HEK293 (cell line): ENCODE results near the gene KPNA4.

Experiments used
- BCL11A ChIP-seq: fragments of 450-650 bp; formaldehyde crosslinking; IDR thresholded peaks from 2 replicates; pipeline ENCODE4 v1.5.1; 2016; ENCODE audit warnings: low read depth, missing biosample characterization, missing genetic modification characterization
- BCL11B ChIP-seq: fragments of 450-650 bp; formaldehyde crosslinking; IDR thresholded peaks from 2 replicates; pipeline ENCODE4 v1.5.1; 2016; ENCODE audit warnings: low read depth, missing biosample characterization, missing genetic modification characterization
- EGR2 ChIP-seq: fragments of 450-650 bp; formaldehyde crosslinking; IDR thresholded peaks from 2 replicates; pipeline ENCODE4 v1.5.1; 2016; ENCODE audit warnings: low read depth, missing biosample characterization, missing genetic modification characterization
- HOXC10 ChIP-seq: sonication (generic); formaldehyde crosslinking; IDR thresholded peaks from 2 replicates; pipeline ENCODE4 v1.8.1; 2023; ENCODE audit warnings: mild to moderate bottlenecking, missing genetic modification reagents
- KLF16 ChIP-seq: fragments of 450-650 bp; formaldehyde crosslinking; IDR thresholded peaks from 2 replicates; pipeline ENCODE4 v1.5.1; 2017; ENCODE audit warnings: missing biosample characterization, missing genetic modification characterization
- KLF7 ChIP-seq: fragments of 450-650 bp; formaldehyde crosslinking; IDR thresholded peaks from 2 replicates; pipeline ENCODE4 v1.5.1; 2016; ENCODE audit warnings: missing biosample characterization, missing genetic modification characterization, borderline replicate concordance
- KLF8 ChIP-seq: fragments of 450-650 bp; formaldehyde crosslinking; IDR thresholded peaks from 2 replicates; pipeline ENCODE4 v1.5.1; 2016; ENCODE audit warnings: missing biosample characterization, missing genetic modification characterization
- OVOL3 ChIP-seq: fragments of 450-650 bp; formaldehyde crosslinking; IDR thresholded peaks from 2 replicates; pipeline ENCODE4 v1.5.1; 2016; ENCODE audit warnings: missing biosample characterization, missing genetic modification characterization
- SP3 ChIP-seq: fragments of 450-650 bp; formaldehyde crosslinking; IDR thresholded peaks from 2 replicates; pipeline ENCODE4 v1.5.1; 2016; ENCODE audit warnings: missing biosample characterization, missing genetic modification characterization
- YY1 ChIP-seq: fragments of 450-650 bp; formaldehyde crosslinking; IDR thresholded peaks from 2 replicates; pipeline ENCODE4 v1.5.1; 2018; ENCODE audit warnings: missing biosample characterization, missing genetic modification characterization
- ZBTB21 ChIP-seq: fragments of 450-650 bp; formaldehyde crosslinking; IDR thresholded peaks from 2 replicates; pipeline ENCODE4 v1.5.1; 2017; ENCODE audit warnings: missing biosample characterization, missing genetic modification characterization
- ZBTB7A ChIP-seq: fragments of 450-650 bp; formaldehyde crosslinking; IDR thresholded peaks from 2 replicates; pipeline ENCODE4 v1.5.1; 2016; ENCODE audit warnings: low read depth, missing biosample characterization, missing genetic modification characterization
- ZEB2 ChIP-seq: fragments of 450-650 bp; formaldehyde crosslinking; IDR thresholded peaks from 2 replicates; pipeline ENCODE4 v1.5.1; 2016; ENCODE audit warnings: missing biosample characterization, missing genetic modification characterization
- ZNF112 ChIP-seq: fragments of 450-650 bp; formaldehyde crosslinking; IDR thresholded peaks from 2 replicates; pipeline ENCODE4 v1.5.0; 2017; ENCODE audit warnings: missing biosample characterization, missing genetic modification characterization
- ZNF174 ChIP-seq: fragments of 450-650 bp; formaldehyde crosslinking; IDR thresholded peaks from 2 replicates; pipeline ENCODE4 v1.5.0; 2017; ENCODE audit warnings: missing biosample characterization, mild to moderate bottlenecking, missing genetic modification characterization
- ZNF175 ChIP-seq: fragments of 450-650 bp; formaldehyde crosslinking; IDR thresholded peaks from 2 replicates; pipeline ENCODE4 v1.5.1; 2016; ENCODE audit warnings: missing biosample characterization, missing genetic modification characterization
- ZNF184 ChIP-seq: fragments of 450-650 bp; IDR thresholded peaks from 2 replicates; pipeline ENCODE4 v1.5.1; 2018; ENCODE audit warnings: missing biosample characterization, mild to moderate bottlenecking, missing genetic modification characterization
- ZNF266 ChIP-seq: fragments of 450-650 bp; formaldehyde crosslinking; IDR thresholded peaks from 2 replicates; pipeline ENCODE4 v1.5.1; 2016; ENCODE audit warnings: missing biosample characterization, missing genetic modification characterization, low read depth
- ZNF292 ChIP-seq: fragments of 450-650 bp; formaldehyde crosslinking; IDR thresholded peaks from 2 replicates; pipeline ENCODE4 v1.5.1; 2016; ENCODE audit warnings: low read depth, missing biosample characterization, missing genetic modification characterization, borderline replicate concordance
- ZNF341 ChIP-seq: fragments of 450-650 bp; formaldehyde crosslinking; IDR thresholded peaks from 2 replicates; pipeline ENCODE4; 2016; ENCODE audit warnings: low read depth, missing biosample characterization, missing genetic modification characterization
- ZNF37A ChIP-seq: fragments of 450-650 bp; IDR thresholded peaks from 2 replicates; pipeline ENCODE4 v1.5.1; 2018; ENCODE audit warnings: missing biosample characterization, missing genetic modification characterization
- ZNF423 ChIP-seq: fragments of 450-650 bp; formaldehyde crosslinking; IDR thresholded peaks from 2 replicates; pipeline ENCODE4 v1.5.1; 2016; ENCODE audit warnings: missing biosample characterization, missing genetic modification characterization
- ZNF558 ChIP-seq: fragments of 450-650 bp; formaldehyde crosslinking; IDR thresholded peaks from 2 replicates; pipeline ENCODE4 v1.5.1; 2016; ENCODE audit warnings: missing biosample characterization, missing genetic modification characterization
- ZNF560 ChIP-seq: fragments of 450-650 bp; formaldehyde crosslinking; IDR thresholded peaks from 2 replicates; pipeline ENCODE4 v1.5.1; 2017; ENCODE audit warnings: missing biosample characterization, missing genetic modification characterization, borderline replicate concordance
- ZNF600 ChIP-seq: fragments of 450-650 bp; formaldehyde crosslinking; IDR thresholded peaks from 2 replicates; pipeline ENCODE4 v1.5.1; 2016; ENCODE audit warnings: missing biosample characterization, missing genetic modification characterization
- ZNF623 ChIP-seq: fragments of 450-650 bp; formaldehyde crosslinking; IDR thresholded peaks from 2 replicates; pipeline ENCODE4 v1.5.1; 2016; ENCODE audit warnings: missing biosample characterization, missing genetic modification characterization
- ZNF658 ChIP-seq: fragments of 450-650 bp; formaldehyde crosslinking; IDR thresholded peaks from 2 replicates; pipeline ENCODE4; 2016; ENCODE audit warnings: missing biosample characterization, missing genetic modification characterization
- ZNF670 ChIP-seq: fragments of 450-650 bp; formaldehyde crosslinking; IDR thresholded peaks from 2 replicates; pipeline ENCODE4 v1.5.1; 2016; ENCODE audit warnings: missing biosample characterization, missing genetic modification characterization, low read depth
- ZNF707 ChIP-seq: fragments of 450-650 bp; formaldehyde crosslinking; IDR thresholded peaks from 2 replicates; pipeline ENCODE4 v1.5.1; 2016; ENCODE audit warnings: missing biosample characterization, missing genetic modification characterization
- ZNF76 ChIP-seq: fragments of 450-650 bp; formaldehyde crosslinking; IDR thresholded peaks from 2 replicates; pipeline ENCODE4; 2016; ENCODE audit warnings: low read depth, missing biosample characterization, missing genetic modification characterization, borderline replicate concordance
- TF ChIP-seq, protein P1 (sequence below): fragments of 450-650 bp; formaldehyde crosslinking; IDR thresholded peaks from 2 replicates; pipeline ENCODE4 v1.5.1; 2016; ENCODE audit warnings: missing biosample characterization, missing genetic modification characterization
- TF ChIP-seq, protein P2 (sequence below): fragments of 450-650 bp; formaldehyde crosslinking; optimal IDR thresholded peaks from 2 replicates; pipeline ENCODE3; 2016; ENCODE audit warnings: missing biosample characterization, mild to moderate bottlenecking, missing genetic modification characterization
- TF ChIP-seq, protein P3 (sequence below): fragments of 450-650 bp; formaldehyde crosslinking; IDR thresholded peaks from 2 replicates; pipeline ENCODE4 v1.5.1; 2017; ENCODE audit warnings: missing biosample characterization, missing genetic modification characterization
- TF ChIP-seq, protein P4 (sequence below): fragments of 450-650 bp; formaldehyde crosslinking; IDR thresholded peaks from 2 replicates; pipeline ENCODE4 v1.5.1; 2016; ENCODE audit warnings: missing biosample characterization, missing genetic modification characterization, low read depth
- TF ChIP-seq, protein P5 (sequence below): fragments of 450-650 bp; formaldehyde crosslinking; IDR thresholded peaks from 2 replicates; pipeline ENCODE4 v1.5.1; 2017; ENCODE audit warnings: missing biosample characterization, missing genetic modification characterization
- TF ChIP-seq, protein P6 (sequence below): fragments of 450-650 bp; formaldehyde crosslinking; IDR thresholded peaks from 2 replicates; pipeline ENCODE4 v1.5.1; 2016; ENCODE audit warnings: missing biosample characterization, missing genetic modification characterization

The KPNA4 gene

DNA sequence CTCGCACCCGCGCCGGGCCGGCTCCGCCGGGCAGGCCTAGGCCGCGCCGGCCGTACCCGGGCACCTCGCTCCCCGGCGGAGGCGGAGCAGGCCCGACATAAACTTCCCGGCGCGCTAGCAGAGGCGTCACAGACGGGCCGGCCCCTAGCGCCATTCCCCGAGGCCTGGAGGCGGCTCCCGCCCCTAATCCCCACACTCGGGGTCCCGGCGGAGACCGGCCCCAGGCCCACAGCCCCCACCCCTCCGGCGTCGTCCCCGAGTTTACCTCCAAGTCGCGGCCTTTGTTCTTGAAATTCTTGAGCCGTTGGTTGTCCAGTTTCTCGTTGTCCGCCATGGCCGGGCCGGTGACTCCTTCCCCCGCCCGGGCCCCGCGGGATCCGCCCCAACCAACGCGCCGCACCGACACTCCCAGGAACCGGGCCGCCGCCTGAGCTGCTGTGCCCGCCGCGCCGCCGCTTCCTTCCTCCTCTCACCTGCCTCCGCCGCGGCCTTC lies 376 bp downstream of the KPNA4 start (continued):
- peak; percentile 42 for TF ChIP-seq SP3 (tag by site-specific recombination)
- TF ChIP-seq, protein P1, sequence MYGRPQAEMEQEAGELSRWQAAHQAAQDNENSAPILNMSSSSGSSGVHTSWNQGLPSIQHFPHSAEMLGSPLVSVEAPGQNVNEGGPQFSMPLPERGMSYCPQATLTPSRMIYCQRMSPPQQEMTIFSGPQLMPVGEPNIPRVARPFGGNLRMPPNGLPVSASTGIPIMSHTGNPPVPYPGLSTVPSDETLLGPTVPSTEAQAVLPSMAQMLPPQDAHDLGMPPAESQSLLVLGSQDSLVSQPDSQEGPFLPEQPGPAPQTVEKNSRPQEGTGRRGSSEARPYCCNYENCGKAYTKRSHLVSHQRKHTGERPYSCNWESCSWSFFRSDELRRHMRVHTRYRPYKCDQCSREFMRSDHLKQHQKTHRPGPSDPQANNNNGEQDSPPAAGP = no peak
- TF ChIP-seq ZNF37A (tag by site-specific recombination) = no peak
- TF ChIP-seq BCL11A (tag by site-specific recombination) = no peak
- TF ChIP-seq ZNF76 (tag by site-specific recombination) = no peak
- peak; percentile 67 for TF ChIP-seq KLF8
- no peak for TF ChIP-seq ZEB2 (tag by site-specific recombination)
- TF ChIP-seq ZNF112 (tag by site-specific recombination) = no peak
- no peak for TF ChIP-seq ZNF560 (tag by site-specific recombination)
- TF ChIP-seq, protein P2, sequence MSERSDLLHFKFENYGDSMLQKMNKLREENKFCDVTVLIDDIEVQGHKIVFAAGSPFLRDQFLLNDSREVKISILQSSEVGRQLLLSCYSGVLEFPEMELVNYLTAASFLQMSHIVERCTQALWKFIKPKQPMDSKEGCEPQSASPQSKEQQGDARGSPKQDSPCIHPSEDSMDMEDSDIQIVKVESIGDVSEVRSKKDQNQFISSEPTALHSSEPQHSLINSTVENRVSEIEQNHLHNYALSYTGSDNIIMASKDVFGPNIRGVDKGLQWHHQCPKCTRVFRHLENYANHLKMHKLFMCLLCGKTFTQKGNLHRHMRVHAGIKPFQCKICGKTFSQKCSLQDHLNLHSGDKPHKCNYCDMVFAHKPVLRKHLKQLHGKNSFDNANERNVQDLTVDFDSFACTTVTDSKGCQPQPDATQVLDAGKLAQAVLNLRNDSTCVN (tag by site-specific recombination) = peak; percentile 59
- TF ChIP-seq ZNF184 (tag by site-specific recombination) = no peak
- TF ChIP-seq ZNF670 (tag by site-specific recombination) = no peak
- TF ChIP-seq OVOL3 (tag by site-specific recombination) = no peak
- TF ChIP-seq ZNF292 (tag by site-specific recombination) = no peak
- TF ChIP-seq, protein P3, sequence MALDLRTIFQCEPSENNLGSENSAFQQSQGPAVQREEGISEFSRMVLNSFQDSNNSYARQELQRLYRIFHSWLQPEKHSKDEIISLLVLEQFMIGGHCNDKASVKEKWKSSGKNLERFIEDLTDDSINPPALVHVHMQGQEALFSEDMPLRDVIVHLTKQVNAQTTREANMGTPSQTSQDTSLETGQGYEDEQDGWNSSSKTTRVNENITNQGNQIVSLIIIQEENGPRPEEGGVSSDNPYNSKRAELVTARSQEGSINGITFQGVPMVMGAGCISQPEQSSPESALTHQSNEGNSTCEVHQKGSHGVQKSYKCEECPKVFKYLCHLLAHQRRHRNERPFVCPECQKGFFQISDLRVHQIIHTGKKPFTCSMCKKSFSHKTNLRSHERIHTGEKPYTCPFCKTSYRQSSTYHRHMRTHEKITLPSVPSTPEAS (tag by site-specific recombination) = no peak
- TF ChIP-seq, protein P4, sequence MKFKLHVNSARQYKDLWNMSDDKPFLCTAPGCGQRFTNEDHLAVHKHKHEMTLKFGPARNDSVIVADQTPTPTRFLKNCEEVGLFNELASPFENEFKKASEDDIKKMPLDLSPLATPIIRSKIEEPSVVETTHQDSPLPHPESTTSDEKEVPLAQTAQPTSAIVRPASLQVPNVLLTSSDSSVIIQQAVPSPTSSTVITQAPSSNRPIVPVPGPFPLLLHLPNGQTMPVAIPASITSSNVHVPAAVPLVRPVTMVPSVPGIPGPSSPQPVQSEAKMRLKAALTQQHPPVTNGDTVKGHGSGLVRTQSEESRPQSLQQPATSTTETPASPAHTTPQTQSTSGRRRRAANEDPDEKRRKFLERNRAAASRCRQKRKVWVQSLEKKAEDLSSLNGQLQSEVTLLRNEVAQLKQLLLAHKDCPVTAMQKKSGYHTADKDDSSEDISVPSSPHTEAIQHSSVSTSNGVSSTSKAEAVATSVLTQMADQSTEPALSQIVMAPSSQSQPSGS (tag by site-specific recombination) = no peak
- TF ChIP-seq ZNF600 (tag by site-specific recombination) = no peak
- TF ChIP-seq KLF7 (tag by site-specific recombination) = peak; percentile 27; the same call in 1 of the 2 replicates
- TF ChIP-seq KLF16 (tag by site-specific recombination) = no peak; the same call in 1 of the 2 replicates
- TF ChIP-seq, protein P5, sequence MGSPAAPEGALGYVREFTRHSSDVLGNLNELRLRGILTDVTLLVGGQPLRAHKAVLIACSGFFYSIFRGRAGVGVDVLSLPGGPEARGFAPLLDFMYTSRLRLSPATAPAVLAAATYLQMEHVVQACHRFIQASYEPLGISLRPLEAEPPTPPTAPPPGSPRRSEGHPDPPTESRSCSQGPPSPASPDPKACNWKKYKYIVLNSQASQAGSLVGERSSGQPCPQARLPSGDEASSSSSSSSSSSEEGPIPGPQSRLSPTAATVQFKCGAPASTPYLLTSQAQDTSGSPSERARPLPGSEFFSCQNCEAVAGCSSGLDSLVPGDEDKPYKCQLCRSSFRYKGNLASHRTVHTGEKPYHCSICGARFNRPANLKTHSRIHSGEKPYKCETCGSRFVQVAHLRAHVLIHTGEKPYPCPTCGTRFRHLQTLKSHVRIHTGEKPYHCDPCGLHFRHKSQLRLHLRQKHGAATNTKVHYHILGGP (tag by site-specific recombination) = no peak
- no peak for TF ChIP-seq ZBTB21 (tag by site-specific recombination)
- TF ChIP-seq YY1 (tag by site-specific recombination) = peak; percentile 69
- TF ChIP-seq ZNF623 (tag by site-specific recombination) = no peak
- no peak for TF ChIP-seq ZNF266
- no peak for TF ChIP-seq ZBTB7A (tag by site-specific recombination)
- no peak for TF ChIP-seq ZNF175
- TF ChIP-seq ZNF707 = no peak
- TF ChIP-seq ZNF174 (tag by site-specific recombination) = no peak
- TF ChIP-seq ZNF341 (tag by site-specific recombination) = no peak
- no peak for TF ChIP-seq ZNF423 (tag by site-specific recombination)
- no peak for TF ChIP-seq ZNF558 (tag by site-specific recombination)
- TF ChIP-seq BCL11B (tag by site-specific recombination) = 0 out of 2 replicates have a peak, but pooled peaks have one; percentile 21
- TF ChIP-seq, protein P6, sequence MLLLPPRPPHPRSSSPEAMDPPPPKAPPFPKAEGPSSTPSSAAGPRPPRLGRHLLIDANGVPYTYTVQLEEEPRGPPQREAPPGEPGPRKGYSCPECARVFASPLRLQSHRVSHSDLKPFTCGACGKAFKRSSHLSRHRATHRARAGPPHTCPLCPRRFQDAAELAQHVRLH (tag by site-specific recombination) = no peak
- TF ChIP-seq ZNF658 (tag by site-specific recombination) = no peak
- TF ChIP-seq EGR2 (tag by site-specific recombination) = no peak
- 0 out of 2 replicates have a peak, but pooled peaks have one; percentile 67 for TF ChIP-seq HOXC10 (CRISPR knock-in tag)
